Stimulated activated CD8-positive, alpha-beta memory T cell treated with anti-CD3 and anti-CD28 coated beads, Interleukin-12 subunit alpha, Interleukin-12 subunit beta, amount 100 ng/mL, for 24 hours (primary cell): ENCODE measurements around the gene CMPK1.

ENCODE experiments used
- DNase-seq: peaks from one replicate; pipeline ENCODE4 v3.0.0-alpha.2; 2020; ENCODE audit errors: extremely low read depth

Gene CMPK1

GRCh38 chr1:47396671-47397196 lies 63.1 kb downstream of the CMPK1 start:
- DNase-seq = no peak

GRCh38 chr1:47399138-47399845 lies 65.7 kb downstream of the CMPK1 start:
- no peak for DNase-seq

- no peak for DNase-seq
Measured at GRCh38 chr1:47399846-47400155, 66.2 kb downstream of the CMPK1 start.

- no peak for DNase-seq
Measured at GRCh38 chr1:47401761-47402160, 68.2 kb downstream of the CMPK1 start.

GRCh38 chr1:47402591-47402990 lies 69.0 kb downstream of the CMPK1 start:
- no peak for DNase-seq

- DNase-seq = no peak
Measured at GRCh38 chr1:47403321-47403910, 69.8 kb downstream of the CMPK1 start.

GRCh38 chr1:47405697-47406096 lies 72.1 kb downstream of the CMPK1 start:
- no peak for DNase-seq

- no peak for DNase-seq
Measured at GRCh38 chr1:47406966-47407365, 73.4 kb downstream of the CMPK1 start.

- no peak for DNase-seq
Measured at GRCh38 chr1:47407481-47407880, 73.9 kb downstream of the CMPK1 start.

GRCh38 chr1:47409311-47410067 lies 75.9 kb downstream of the CMPK1 start:
- no peak for DNase-seq

GRCh38 chr1:47410068-47410455 lies 76.5 kb downstream of the CMPK1 start:
- DNase-seq = no peak

- no peak for DNase-seq
Measured at GRCh38 chr1:47411436-47411835, 77.8 kb downstream of the CMPK1 start.

GRCh38 chr1:47412437-47412836 lies 78.8 kb downstream of the CMPK1 start:
- no peak for DNase-seq

GRCh38 chr1:47415728-47416318 lies 82.2 kb downstream of the CMPK1 start, which contains the start of gene FOXE3:
FOXE3 (plus strand) TSS chr1:47416285; CDS start chr1:47416316, 31 bp downstream.
- DNase-seq = no peak

GRCh38 chr1:47416319-47417169 lies 83.0 kb downstream of the CMPK1 start:
- DNase-seq = no peak

GRCh38 chr1:47417170-47418044 lies 83.8 kb downstream of the CMPK1 start:
- no peak for DNase-seq

GRCh38 chr1:47418122-47418521 lies 84.5 kb downstream of the CMPK1 start:
- DNase-seq = no peak

- DNase-seq = no peak
Measured at GRCh38 chr1:47418681-47419325, 85.2 kb downstream of the CMPK1 start.

- DNase-seq = no peak
Measured at GRCh38 chr1:47420547-47420946, 87.0 kb downstream of the CMPK1 start.

- no peak for DNase-seq
Measured at GRCh38 chr1:47423872-47424271, 90.3 kb downstream of the CMPK1 start.
